Measurements from ENCODE around the gene PITPNC1. TPM values are rescaled to one million over a fixed set of nuclear protein-coding genes. Genes with fewer than 3 reads are reported as not detected.
"Not testable (repeated sequence)": the region's sequence is repeated elsewhere in the genome, so short reads cannot be mapped to it uniquely, and the experiment has no call there.

PITPNC1 gene
- total RNA-seq, 1 experiment from 2014 or later: 37.5 TPM

GRCh38 chr17:67649891-67650290 is 272.8 kb downstream of the PITPNC1 start:
- Mint-ChIP-seq H3K4me3 (no peak overlapping the region; a peak in 1 of 5 replicates), H3K9me3 (no peaks in the 10 kb centered on the region), H3K4me1 (peaks cover 8 to 12% of the 10 kb centered on the region in 2 experiments), H3K36me3 (ENCODE audit: insufficient read depth in 1 of 3, low read depth in 3 of 3) (peaks cover 0 to 6% (median 3%) of the 10 kb centered on the region in 3 experiments; a peak in 3 of 7 replicates), H3K27ac (peak overlapping the region in 2 of 3 experiments; percentile 10 to 51; a peak in 1 of 7 replicates), H3K27me3 (ENCODE audit: low read depth) (no peaks in the 10 kb centered on the region; the same call in 1 of the 2 replicates)
- Histone ChIP-seq H3K23ac (ENCODE audit: insufficient read length, low read depth, low read length) (no peak overlapping the region), H4K91ac (ENCODE audit: insufficient read length, low read depth, low read length) (no peak overlapping the region), H3K9me3 (ENCODE audit: control insufficient read depth, low read depth, low read length) (no peaks in the 10 kb centered on the region), H3K9ac (ENCODE audit: extremely low read depth, insufficient read length, low read length) (no peak overlapping the region), H3K18ac (ENCODE audit: insufficient read length, low read depth, low read length) (no peak overlapping the region), H2BK15ac (ENCODE audit: low read depth, low read length) (no peak overlapping the region), H3K79me2 (ENCODE audit: insufficient read depth, low read length) (no peaks in the 10 kb centered on the region), H3T11ph (ENCODE audit: low read length) (no peak overlapping the region), H4K5ac (ENCODE audit: insufficient read length, low read depth, low read length) (no peak overlapping the region), H3K27ac (ENCODE audit: insufficient read length, low read depth, low read length) (no peak overlapping the region), H3K4me2 (ENCODE audit: insufficient read depth, insufficient read length, low read length) (no peak overlapping the region), H3K14ac (ENCODE audit: insufficient read depth, low read length) (no peak overlapping the region), H4K20me1 (ENCODE audit: control insufficient read depth, insufficient read depth, insufficient read length) (no peaks in the 10 kb centered on the region), H3K27me3 (ENCODE audit: insufficient read depth, low read length) (no peaks in the 10 kb centered on the region), H2BK120ac (ENCODE audit: low read depth, low read length, poor library complexity, severe bottlenecking) (no peak overlapping the region), H2BK20ac (ENCODE audit: low read depth, low read length, poor library complexity, severe bottlenecking) (no peak overlapping the region), H3K4ac (ENCODE audit: low read depth, low read length) (no peak overlapping the region), H2BK12ac (ENCODE audit: insufficient read length, low read depth, low read length) (no peak overlapping the region), H3K4me1 (ENCODE audit: insufficient read depth, low read length) (peaks cover 6% of the 10 kb centered on the region), H2AK5ac (ENCODE audit: insufficient read length, low read length) (no peak overlapping the region), H3K23me2 (ENCODE audit: insufficient read length, low read depth, low read length, poor library complexity, severe bottlenecking) (no peaks in the 10 kb centered on the region), H3K79me1 (ENCODE audit: insufficient read depth, low read depth, low read length, poor library complexity, severe bottlenecking) (no peaks in the 10 kb centered on the region), H2AFZ (ENCODE audit: low read length) (no peak overlapping the region), H3K56ac (ENCODE audit: insufficient read length, low read depth, low read length) (no peak overlapping the region), H4K8ac (replicated peaks; ENCODE audit: insufficient read length, low read depth, low read length) (no peak overlapping the region), H2BK5ac (ENCODE audit: insufficient read length, low read length) (no peak overlapping the region)
- DNase-seq: peak; percentile 43
- WGBS (ENCODE audit: extremely low coverage, insufficient read length, low lambda C conversion rate): no CpG with 5 or more reads among the region's 3 CpGs
- TF ChIP-seq, protein P1, sequence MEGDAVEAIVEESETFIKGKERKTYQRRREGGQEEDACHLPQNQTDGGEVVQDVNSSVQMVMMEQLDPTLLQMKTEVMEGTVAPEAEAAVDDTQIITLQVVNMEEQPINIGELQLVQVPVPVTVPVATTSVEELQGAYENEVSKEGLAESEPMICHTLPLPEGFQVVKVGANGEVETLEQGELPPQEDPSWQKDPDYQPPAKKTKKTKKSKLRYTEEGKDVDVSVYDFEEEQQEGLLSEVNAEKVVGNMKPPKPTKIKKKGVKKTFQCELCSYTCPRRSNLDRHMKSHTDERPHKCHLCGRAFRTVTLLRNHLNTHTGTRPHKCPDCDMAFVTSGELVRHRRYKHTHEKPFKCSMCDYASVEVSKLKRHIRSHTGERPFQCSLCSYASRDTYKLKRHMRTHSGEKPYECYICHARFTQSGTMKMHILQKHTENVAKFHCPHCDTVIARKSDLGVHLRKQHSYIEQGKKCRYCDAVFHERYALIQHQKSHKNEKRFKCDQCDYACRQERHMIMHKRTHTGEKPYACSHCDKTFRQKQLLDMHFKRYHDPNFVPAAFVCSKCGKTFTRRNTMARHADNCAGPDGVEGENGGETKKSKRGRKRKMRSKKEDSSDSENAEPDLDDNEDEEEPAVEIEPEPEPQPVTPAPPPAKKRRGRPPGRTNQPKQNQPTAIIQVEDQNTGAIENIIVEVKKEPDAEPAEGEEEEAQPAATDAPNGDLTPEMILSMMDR (conservative IDR thresholded peaks at IDR 0.05): 0 out of 3 replicates have a peak, but pooled peaks have one; percentile 10

DNA sequence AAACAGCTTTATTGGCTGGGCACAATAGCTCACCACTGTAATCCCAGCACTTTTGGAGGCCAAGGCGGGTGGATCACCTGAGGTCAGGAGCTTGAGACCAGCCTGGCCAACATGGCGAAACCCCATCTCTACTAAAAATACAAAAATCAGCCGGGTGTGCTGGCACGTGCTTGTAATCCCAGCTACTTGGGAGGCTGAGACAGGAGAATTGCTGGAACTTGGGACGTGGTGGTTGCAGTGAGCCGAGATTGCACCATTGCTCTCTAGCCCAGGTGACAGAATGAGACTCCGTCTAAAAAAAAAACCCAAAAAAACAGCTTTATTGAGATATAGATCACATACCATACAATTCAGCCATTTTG is 274.1 kb downstream of the PITPNC1 start:
- H3K27me3 Mint-ChIP-seq (ENCODE audit: low read depth); H3K27ac ChIP-seq (ENCODE audit: insufficient read length, low read depth, low read length); H4K91ac ChIP-seq (ENCODE audit: insufficient read length, low read depth, low read length); H3K79me2 ChIP-seq (ENCODE audit: insufficient read depth, low read length); H3K4me2 ChIP-seq (ENCODE audit: insufficient read depth, insufficient read length, low read length); H3K27me3 ChIP-seq (ENCODE audit: insufficient read depth, low read length); H4K5ac ChIP-seq (ENCODE audit: insufficient read length, low read depth, low read length); DNase-seq; H3K4me1 ChIP-seq (ENCODE audit: insufficient read depth, low read length); H3K36me3 Mint-ChIP-seq (ENCODE audit: insufficient read depth in 1 of 3, low read depth in 3 of 3); H4K8ac ChIP-seq (replicated peaks; ENCODE audit: insufficient read length, low read depth, low read length); H3K4ac ChIP-seq (ENCODE audit: low read depth, low read length); H3K9me3 ChIP-seq (ENCODE audit: control insufficient read depth, low read depth, low read length); H3K9ac ChIP-seq (ENCODE audit: extremely low read depth, insufficient read length, low read length); H3K4me3 Mint-ChIP-seq; H2BK5ac ChIP-seq (ENCODE audit: insufficient read length, low read length); H2BK120ac ChIP-seq (ENCODE audit: low read depth, low read length, poor library complexity, severe bottlenecking); H2AK5ac ChIP-seq (ENCODE audit: insufficient read length, low read length); H3K9me3 Mint-ChIP-seq; H4K20me1 ChIP-seq (ENCODE audit: control insufficient read depth, insufficient read depth, insufficient read length); H2BK20ac ChIP-seq (ENCODE audit: low read depth, low read length, poor library complexity, severe bottlenecking); H2BK15ac ChIP-seq (ENCODE audit: low read depth, low read length); H3T11ph ChIP-seq (ENCODE audit: low read length); H3K56ac ChIP-seq (ENCODE audit: insufficient read length, low read depth, low read length); H3K18ac ChIP-seq (ENCODE audit: insufficient read length, low read depth, low read length); H3K14ac ChIP-seq (ENCODE audit: insufficient read depth, low read length); H3K23ac ChIP-seq (ENCODE audit: insufficient read length, low read depth, low read length); H2AFZ ChIP-seq (ENCODE audit: low read length); H3K23me2 ChIP-seq (ENCODE audit: insufficient read length, low read depth, low read length, poor library complexity, severe bottlenecking); H3K4me1 Mint-ChIP-seq; H2BK12ac ChIP-seq (ENCODE audit: insufficient read length, low read depth, low read length); H3K79me1 ChIP-seq (ENCODE audit: insufficient read depth, low read depth, low read length, poor library complexity, severe bottlenecking): not testable (repeated sequence)
- peak overlapping the region in 1 of 3 experiments; percentile 53; a peak in 1 of 7 replicates for H3K27ac Mint-ChIP-seq
- WGBS (ENCODE audit: extremely low coverage, insufficient read length, low lambda C conversion rate): no CpG with 5 or more reads among the region's 7 CpGs

Data from H9 (cell line).